Activated naive CD4-positive, alpha-beta T cell treated with anti-CD3 and anti-CD28 coated beads, Interleukin-2, amount 10 ng/mL, durations not matched to agents 7 days and 5 days (primary cell): ENCODE measurements around the gene SH3RF3.

Experiments
- CTCF ChIA-PET: fragments of 350-600 bp; sonication (Branson Sonifier 250); formaldehyde crosslinking; loops from one replicate; lab custom pipeline; 2021; ENCODE audit warnings: antibody characterized with exemption; lab: Charles Lee
- DNase-seq: peaks from one replicate; pipeline ENCODE4 v3.0.0-alpha.2; 2020
- H3K27ac Mint-ChIP-seq: one replicate; pipeline ENCODE4 v1.8.0; 2021; ENCODE audit warnings: mild to moderate bottlenecking, moderate library complexity, mixed read lengths
- H3K27me3 Mint-ChIP-seq: one replicate; pipeline ENCODE4 v1.8.0; 2021; ENCODE audit warnings: mild to moderate bottlenecking, mixed read lengths
- H3K36me3 Mint-ChIP-seq: one replicate; pipeline ENCODE4 v1.8.0; 2021; ENCODE audit warnings: mixed read lengths
- H3K4me1 Mint-ChIP-seq: one replicate; pipeline ENCODE4 v1.8.0; 2021; ENCODE audit warnings: mixed read lengths
- H3K4me3 Mint-ChIP-seq: one replicate; pipeline ENCODE4 v1.8.0; 2021; ENCODE audit warnings: mild to moderate bottlenecking, moderate library complexity, mixed read lengths
- H3K9me3 Mint-ChIP-seq: one replicate; pipeline ENCODE4 v1.8.0; 2021; ENCODE audit warnings: mixed read lengths

SH3RF3 gene

DNA sequence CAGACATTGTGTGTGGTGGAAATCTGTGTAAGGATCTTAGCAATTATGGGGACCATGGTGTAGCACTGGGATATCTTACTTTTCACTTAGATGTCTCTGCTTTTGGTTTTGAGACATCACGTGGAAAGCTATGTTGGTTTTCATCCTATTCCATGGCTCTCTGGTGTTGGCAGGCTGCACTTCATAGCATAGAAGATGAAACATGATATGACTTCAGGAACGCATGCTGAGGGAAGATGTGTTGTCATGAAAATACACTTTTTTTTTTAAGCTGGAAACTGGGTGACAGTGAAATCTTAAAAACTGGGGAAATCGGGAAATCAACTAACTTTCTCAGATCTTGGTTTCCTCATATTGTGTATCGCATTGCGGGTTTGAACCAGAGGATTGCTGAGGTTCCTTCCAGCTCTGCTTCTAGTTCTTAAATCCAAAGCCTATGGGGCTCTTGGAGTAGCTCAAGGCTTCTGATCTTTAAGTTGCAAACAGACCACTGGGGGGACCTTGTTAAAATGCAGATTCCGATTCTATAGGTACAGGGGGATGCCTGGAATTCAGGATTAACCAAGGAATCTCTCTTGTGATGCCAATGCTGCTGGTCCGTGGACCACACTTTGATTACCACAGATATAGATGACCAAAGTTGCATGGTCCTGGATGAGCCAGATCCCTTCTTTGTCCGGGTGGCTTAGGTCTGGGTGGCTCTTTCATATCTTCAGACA, 160.7 kb downstream of the SH3RF3 start:
- Mint-ChIP-seq H3K4me1 (no peaks in the 10 kb centered on the region), H3K4me3 (no peak overlapping the region), H3K9me3 (no peaks in the 10 kb centered on the region), H3K36me3 (no peaks in the 10 kb centered on the region), H3K27me3 (peaks cover 13% of the 10 kb centered on the region), H3K27ac (no peak overlapping the region)
- DNase-seq: no peak
- CTCF ChIA-PET: no interaction called here

DNA sequence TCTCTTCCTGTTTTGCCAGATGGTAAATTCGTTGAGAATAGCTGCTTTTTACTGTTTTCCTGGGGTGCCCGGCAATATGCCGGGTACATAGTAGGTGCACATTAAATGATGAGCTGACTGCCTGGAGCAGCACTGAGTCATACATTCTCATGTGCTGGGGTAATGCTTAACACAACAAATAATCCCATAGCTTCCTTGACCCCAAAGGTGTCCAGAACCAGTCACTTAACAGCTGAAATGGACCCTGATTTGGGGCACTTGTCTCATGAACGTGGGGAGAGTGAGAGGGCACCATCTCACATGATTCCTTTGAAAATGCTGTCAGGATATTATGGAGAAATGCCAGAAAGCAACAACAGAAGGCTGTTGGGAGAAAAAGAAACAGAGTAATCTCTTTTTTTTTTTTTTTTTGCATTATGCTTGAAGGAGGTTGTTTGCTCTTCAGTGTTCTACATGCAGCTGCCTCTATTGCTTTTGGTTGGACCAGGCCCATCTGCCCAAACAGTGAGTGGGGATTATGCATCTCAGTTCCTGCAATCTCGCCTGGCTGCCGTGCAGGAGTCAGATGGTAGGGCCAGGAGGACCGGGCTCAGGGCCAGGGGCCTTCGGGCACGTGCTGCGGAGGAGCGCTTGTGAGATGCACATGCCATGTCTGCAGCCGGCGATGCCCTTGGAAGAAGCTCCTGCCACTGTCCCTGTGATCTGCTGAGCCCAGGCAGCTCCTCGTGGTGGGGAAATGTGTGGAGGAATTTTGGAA, 162.1 kb downstream of the SH3RF3 start:
- Mint-ChIP-seq H3K4me1 (no peaks in the 10 kb centered on the region), H3K27ac (no peak overlapping the region), H3K4me3 (no peak overlapping the region), H3K36me3 (no peaks in the 10 kb centered on the region), H3K9me3 (no peaks in the 10 kb centered on the region), H3K27me3 (peaks cover 14% of the 10 kb centered on the region)
- CTCF ChIA-PET: no interaction called here
- DNase-seq: no peak

DNA sequence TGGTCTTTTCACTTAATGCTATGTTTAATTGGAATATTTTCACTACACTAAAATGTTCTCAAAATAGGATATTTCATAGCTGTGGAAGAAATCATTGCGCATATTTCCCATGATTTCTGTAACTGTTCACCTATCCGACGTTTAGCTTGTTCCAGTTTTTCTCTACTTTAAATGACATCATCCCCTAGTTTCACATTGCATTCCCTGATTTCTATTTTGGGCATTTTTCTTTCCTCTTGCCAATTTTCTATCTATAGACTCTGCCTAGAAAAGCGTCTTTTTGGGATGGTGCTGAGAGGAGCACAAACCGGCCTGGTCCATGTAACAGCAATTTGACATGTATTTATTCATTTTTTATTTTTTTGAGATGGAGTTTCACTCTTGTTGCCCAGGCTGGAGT, 163.4 kb downstream of the SH3RF3 start:
- Mint-ChIP-seq H3K4me3 (no peak overlapping the region), H3K27ac (no peak overlapping the region), H3K9me3 (no peaks in the 10 kb centered on the region), H3K36me3 (no peaks in the 10 kb centered on the region), H3K4me1 (no peaks in the 10 kb centered on the region), H3K27me3 (peaks cover 14% of the 10 kb centered on the region)
- CTCF ChIA-PET: no interaction called here
- no peak for DNase-seq

DNA sequence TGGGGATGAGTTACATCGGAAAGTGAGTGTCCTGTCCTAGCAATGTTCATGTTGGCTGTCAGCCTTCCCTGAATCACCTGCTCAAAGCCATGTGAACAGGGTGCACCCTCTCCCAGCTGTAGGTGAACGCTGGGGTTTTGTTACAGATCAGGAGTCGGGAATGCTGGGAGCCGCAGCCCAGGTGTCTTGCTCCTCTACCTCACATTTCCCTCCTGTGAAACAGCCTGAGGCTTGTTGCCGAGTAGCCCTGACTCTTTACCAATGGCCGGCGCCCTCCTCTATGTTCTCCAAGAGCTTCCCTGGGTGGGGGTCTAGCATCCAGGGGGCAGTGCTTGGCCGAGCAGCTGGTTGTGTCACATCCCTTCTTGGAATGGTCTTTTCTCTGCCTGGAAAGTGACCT, 164.7 kb downstream of the SH3RF3 start:
- Mint-ChIP-seq H3K4me1 (no peaks in the 10 kb centered on the region), H3K27ac (no peak overlapping the region), H3K9me3 (no peaks in the 10 kb centered on the region), H3K4me3 (no peak overlapping the region), H3K27me3 (peaks cover 16% of the 10 kb centered on the region), H3K36me3 (no peaks in the 10 kb centered on the region)
- no peak for DNase-seq
- CTCF ChIA-PET: no interaction called here

DNA sequence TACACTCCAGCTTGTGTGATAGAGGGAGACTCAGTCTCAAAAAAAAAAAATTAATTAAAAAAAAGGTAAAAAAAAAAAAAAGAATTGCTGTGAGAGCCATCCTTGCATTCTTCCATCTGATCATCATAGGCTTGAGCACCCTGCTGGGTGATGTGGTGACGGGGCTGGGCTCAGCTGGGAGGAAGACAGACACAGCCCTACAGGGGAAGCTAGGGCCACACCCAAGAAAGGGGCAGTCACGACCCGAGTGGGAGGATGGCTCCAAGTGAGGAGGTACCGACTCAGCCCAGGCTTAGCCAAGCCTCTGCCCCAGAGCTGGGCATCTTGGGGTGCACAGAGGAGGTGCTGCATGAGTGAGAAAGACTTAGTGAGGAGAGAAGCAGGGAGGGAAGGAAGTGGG, 165.5 kb downstream of the SH3RF3 start:
- no peaks in the 10 kb centered on the region for H3K4me1 Mint-ChIP-seq
- H3K9me3 Mint-ChIP-seq: no peaks in the 10 kb centered on the region
- peaks cover 17% of the 10 kb centered on the region for H3K27me3 Mint-ChIP-seq
- DNase-seq: no peak
- no peaks in the 10 kb centered on the region for H3K36me3 Mint-ChIP-seq
- H3K4me3 Mint-ChIP-seq: no peak overlapping the region
- no peak overlapping the region for H3K27ac Mint-ChIP-seq
- CTCF ChIA-PET: no interaction called here

DNA sequence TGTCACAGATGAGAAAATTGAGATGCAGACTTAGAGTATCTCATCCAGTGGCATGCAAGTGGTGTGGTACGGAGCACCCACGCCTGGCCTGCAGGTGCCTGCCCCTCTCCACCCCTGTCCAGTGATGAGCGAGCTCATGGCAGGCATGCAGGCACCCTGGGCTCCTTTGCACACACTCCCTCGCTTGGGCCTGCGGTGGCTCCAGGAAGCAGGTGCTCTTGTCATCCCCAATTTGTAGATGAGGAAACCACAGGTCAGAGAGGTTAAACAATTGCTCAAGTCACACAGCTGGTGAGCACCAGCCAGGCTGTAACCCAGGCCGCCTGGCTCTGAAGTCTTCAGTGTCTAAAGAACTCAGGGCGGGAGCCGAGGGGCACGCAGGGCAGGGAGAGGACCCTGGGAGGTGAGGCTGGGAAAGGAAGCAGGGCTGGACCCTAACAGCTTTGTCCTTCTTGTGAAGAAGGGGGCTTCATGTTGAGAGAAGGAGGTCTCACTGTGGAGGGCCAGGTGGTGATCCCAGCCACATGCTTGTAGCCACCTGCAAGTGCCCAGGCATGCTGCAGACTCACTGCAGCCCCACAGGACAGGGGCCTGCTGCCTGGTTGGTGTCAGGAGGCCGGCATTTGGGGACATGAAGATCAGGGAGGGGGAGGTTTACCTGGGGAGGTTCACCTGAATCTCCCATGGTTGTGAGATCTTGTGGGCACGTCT, 166.2 kb downstream of the SH3RF3 start:
- DNase-seq: no peak
- Mint-ChIP-seq H3K27ac (no peak overlapping the region), H3K27me3 (peaks cover 16% of the 10 kb centered on the region), H3K36me3 (no peaks in the 10 kb centered on the region), H3K9me3 (no peaks in the 10 kb centered on the region), H3K4me1 (no peaks in the 10 kb centered on the region), H3K4me3 (no peak overlapping the region)
- CTCF ChIA-PET: no interaction called here

DNA sequence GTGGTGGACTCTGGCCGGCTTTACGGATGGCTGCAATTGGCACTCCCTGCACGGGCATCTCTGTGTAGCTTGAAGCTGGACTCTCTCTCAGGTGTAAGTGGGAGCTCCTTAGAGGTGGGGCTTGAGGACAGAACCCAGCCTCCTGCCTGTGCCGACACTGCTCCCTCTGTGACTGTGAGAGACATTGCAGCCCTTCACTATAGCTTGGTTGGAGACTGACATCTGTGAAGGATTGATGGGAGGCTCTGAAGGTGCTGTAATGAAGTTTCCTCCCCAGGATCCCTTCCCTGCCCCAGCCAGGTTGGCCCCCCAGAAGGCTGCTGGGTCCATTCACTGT, 166.7 kb downstream of the SH3RF3 start:
- Mint-ChIP-seq H3K36me3 (no peaks in the 10 kb centered on the region), H3K4me3 (no peak overlapping the region), H3K9me3 (no peaks in the 10 kb centered on the region), H3K4me1 (no peaks in the 10 kb centered on the region), H3K27me3 (peaks cover 14% of the 10 kb centered on the region), H3K27ac (peak overlapping the region; percentile 28)
- DNase-seq: no peak
- CTCF ChIA-PET: no interaction called here

DNA sequence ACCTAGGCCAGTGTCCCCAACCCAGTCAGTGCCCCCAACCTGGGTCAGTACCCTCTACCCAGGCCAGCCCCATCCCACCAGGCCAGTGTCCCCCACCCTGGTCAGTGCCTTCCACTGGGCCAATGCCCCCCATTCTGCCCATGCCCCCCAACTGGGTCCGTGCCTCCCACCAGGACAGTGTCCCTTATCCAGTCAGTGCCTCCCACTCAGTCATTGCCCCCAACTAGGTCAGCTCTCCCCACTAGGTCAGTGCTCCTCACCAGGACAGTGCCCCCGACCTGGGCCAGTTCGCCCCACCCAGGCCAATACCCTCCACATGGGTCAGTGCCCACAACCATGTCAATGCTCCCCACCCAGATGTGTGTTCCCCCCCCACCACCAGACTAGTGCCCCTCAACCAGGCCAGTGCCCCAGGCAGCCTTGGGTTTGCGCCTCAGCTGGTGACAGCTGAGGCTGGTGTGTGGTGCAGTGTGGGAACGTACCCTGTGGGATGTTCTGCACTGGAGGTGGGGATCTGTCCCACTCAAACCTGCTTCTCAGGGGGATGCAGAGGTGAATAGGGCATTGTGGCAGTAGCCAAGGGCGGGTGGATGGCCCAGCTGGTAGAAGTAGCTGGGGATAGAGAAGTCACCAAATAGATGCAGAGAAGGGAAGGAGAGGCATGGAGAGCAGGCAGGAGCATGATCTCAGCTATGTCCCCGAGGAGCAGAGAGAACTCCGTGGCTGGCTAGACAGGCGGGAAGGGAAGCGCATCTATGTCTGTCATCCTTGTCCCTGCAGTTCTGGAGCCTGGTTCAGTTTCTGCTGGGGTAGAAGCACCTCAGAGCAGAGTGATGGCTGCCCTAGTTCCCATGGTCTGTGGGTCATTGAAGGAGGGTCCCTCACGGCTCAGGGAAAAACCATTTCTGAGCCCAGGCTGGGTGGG, 168.8 kb downstream of the SH3RF3 start:
- no peaks in the 10 kb centered on the region for H3K9me3 Mint-ChIP-seq
- CTCF ChIA-PET: no interaction called here
- no peaks in the 10 kb centered on the region for H3K4me1 Mint-ChIP-seq

DNA sequence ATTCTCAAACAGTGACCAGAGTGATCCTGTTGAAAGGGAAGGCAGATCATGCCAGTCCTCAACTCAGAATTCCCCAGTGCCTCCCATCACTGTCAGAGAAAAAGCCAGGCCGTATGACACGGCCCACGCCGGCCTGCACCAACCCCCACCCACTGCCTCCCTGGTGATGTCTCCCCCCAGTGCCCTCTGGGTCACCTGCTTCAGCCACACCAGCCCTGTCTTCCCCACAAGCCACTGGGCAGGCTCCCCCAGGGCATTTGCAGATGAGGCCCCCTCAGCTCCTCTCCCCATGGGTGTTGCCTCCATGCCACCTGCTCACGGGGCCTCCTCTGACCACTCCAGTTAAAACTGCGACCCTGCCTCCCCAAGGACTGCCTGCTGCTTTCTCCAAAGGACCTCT, 169.8 kb downstream of the SH3RF3 start:
- H3K27ac Mint-ChIP-seq: no peak overlapping the region
- H3K27me3 Mint-ChIP-seq: peaks cover 17% of the 10 kb centered on the region
- no peaks in the 10 kb centered on the region for H3K4me1 Mint-ChIP-seq
- H3K36me3 Mint-ChIP-seq: no peaks in the 10 kb centered on the region
- no peak overlapping the region for H3K4me3 Mint-ChIP-seq
- DNase-seq: no peak
- CTCF ChIA-PET: no interaction called here
- H3K9me3 Mint-ChIP-seq: no peaks in the 10 kb centered on the region

More for the DNA sequence above, 168.8 kb downstream of the SH3RF3 start:
- H3K36me3 Mint-ChIP-seq: no peaks in the 10 kb centered on the region
- H3K27ac Mint-ChIP-seq: no peak overlapping the region
- DNase-seq: no peak
- peaks cover 14% of the 10 kb centered on the region for H3K27me3 Mint-ChIP-seq
- no peak overlapping the region for H3K4me3 Mint-ChIP-seq

DNA sequence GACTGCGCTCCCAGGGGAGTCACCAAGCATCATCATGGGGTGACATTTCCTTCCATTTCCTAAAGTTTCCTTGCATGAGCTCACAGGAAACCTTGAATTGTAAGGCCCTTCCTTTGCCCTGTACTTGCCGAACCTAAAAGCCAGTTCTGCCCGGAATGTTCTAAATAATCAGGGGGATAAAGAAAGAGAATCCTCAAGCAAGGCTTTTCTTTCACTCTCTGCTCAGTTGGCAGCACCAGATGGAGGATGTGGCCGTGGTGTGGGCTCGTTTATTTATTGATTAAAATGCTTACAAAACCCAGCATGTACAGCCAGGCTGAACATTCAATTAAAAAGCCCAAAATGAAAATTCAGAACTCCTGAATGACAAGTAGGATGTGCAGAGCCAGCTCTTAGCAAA, 170.5 kb downstream of the SH3RF3 start:
- Mint-ChIP-seq H3K9me3 (no peaks in the 10 kb centered on the region), H3K36me3 (no peaks in the 10 kb centered on the region), H3K4me1 (no peaks in the 10 kb centered on the region), H3K4me3 (no peak overlapping the region), H3K27me3 (peaks cover 16% of the 10 kb centered on the region), H3K27ac (no peak overlapping the region)
- CTCF ChIA-PET: no interaction called here
- no peak for DNase-seq

DNA sequence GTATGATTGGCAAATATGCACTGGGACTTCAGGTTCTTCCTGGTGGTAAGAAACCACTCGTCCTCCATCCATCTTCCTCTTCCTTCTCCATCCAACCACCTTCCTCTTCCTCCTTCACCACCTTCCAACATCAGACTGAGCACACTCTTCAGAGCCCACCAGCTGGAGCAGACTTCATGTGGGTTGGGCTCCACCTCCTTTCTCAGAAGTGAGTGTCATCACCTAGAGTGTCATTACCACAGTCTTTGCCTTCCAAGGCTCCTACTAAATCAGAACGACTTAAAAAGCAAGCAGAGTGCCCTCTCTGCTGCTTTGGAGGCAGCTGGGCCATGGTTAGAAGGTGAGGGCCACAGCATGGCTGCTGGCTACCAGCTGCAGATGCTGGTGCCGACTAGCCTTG, 171.6 kb downstream of the SH3RF3 start:
- Mint-ChIP-seq H3K36me3 (no peaks in the 10 kb centered on the region), H3K27ac (no peak overlapping the region), H3K27me3 (peaks cover 13% of the 10 kb centered on the region), H3K4me3 (no peak overlapping the region), H3K4me1 (no peaks in the 10 kb centered on the region), H3K9me3 (no peaks in the 10 kb centered on the region)
- CTCF ChIA-PET: interaction anchor here (0.5 kb wide), 1 partner anchor 195 kb away, joined by 3 read pairs; no protein-coding TSS in a partner anchor
- no peak for DNase-seq

DNA sequence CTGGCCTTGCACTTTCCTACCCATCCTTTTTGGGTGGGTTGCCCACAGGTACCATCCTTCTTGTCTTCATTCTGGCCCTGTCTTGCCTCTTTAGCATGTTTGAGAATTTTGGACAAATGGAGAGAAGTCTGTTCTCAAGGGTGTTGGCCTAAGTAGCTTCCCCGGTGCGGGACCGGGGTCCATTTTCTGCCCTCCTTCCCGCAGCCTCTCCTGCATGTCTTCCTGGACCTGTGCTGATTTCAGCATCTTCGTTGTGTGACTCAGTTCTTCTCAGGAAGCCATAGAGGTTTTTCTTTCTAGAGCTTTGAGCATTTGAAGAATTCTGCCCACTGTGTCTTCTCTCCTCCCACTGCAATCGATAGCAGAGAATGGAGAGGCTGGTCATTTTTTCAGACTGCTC, 172.7 kb downstream of the SH3RF3 start:
- CTCF ChIA-PET: no interaction called here
- H3K27me3 Mint-ChIP-seq: peaks cover 20% of the 10 kb centered on the region

DNA sequence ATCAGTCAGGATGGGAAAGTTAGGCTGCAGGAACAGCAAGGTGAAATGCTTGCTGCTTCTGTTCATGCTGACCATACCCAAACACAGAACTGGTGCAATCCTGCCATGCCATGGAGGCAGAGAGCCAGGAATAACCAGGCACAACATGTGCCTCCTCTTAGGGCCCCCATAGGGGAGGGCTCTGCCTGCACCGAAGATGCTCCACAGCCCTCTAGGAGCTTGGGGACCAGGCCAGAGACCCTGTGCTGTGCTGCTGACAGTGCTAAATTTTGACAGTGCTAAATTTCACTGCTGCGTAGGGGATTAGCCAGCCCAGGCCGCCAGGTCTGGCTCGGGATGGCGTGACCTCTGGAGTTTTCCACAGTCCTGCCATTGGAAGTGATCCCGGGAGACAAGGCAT, 173.3 kb downstream of the SH3RF3 start:
- Mint-ChIP-seq H3K4me3 (no peak overlapping the region), H3K27me3 (peaks cover 20% of the 10 kb centered on the region), H3K36me3 (no peaks in the 10 kb centered on the region), H3K27ac (no peak overlapping the region), H3K9me3 (no peaks in the 10 kb centered on the region), H3K4me1 (no peaks in the 10 kb centered on the region)
- DNase-seq: no peak
- CTCF ChIA-PET: no interaction called here

More for the DNA sequence above, 172.7 kb downstream of the SH3RF3 start:
- no peak overlapping the region for H3K27ac Mint-ChIP-seq
- H3K4me3 Mint-ChIP-seq: no peak overlapping the region
- no peaks in the 10 kb centered on the region for H3K36me3 Mint-ChIP-seq
- H3K4me1 Mint-ChIP-seq: no peaks in the 10 kb centered on the region
- H3K9me3 Mint-ChIP-seq: no peaks in the 10 kb centered on the region
- no peak for DNase-seq

DNA sequence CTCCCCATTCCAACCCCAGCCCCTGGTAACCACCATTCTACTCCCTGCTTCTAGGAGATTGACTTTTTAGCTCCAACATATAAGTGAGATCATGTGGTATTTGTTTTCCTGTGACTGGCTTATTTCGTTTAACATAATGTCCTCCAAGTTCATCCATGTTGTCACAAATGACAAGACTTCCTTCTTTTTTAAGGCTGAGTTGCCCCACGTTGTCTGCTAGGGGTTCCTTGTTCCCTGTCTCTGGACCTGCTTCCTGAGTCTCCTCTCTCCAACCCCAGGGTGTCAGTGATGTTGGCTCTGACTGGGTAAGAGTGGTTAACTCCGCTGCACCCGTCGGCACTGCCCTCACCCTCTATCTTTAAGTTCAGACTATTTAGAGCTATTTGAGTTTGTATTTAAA, 175.2 kb downstream of the SH3RF3 start:
- no peak overlapping the region for H3K27ac Mint-ChIP-seq
- no peaks in the 10 kb centered on the region for H3K36me3 Mint-ChIP-seq
- DNase-seq: no peak
- CTCF ChIA-PET: interaction anchor here (1.1 kb wide), 1 partner anchor 206 kb away, joined by 3 read pairs; no protein-coding TSS in a partner anchor
- no peak overlapping the region for H3K4me3 Mint-ChIP-seq
- no peaks in the 10 kb centered on the region for H3K4me1 Mint-ChIP-seq
- H3K27me3 Mint-ChIP-seq: peaks cover 14% of the 10 kb centered on the region
- H3K9me3 Mint-ChIP-seq: no peaks in the 10 kb centered on the region
